AG09309 (cell line): Measurements from ENCODE around the gene MPZL2.

ENCODE experiments used
- DNase-seq: peaks from one replicate; pipeline ENCODE4 v3.0.0-alpha.2; 2010; ENCODE audit warnings: low read depth
- H3K4me3 ChIP-seq: 2 replicates; pipeline ENCODE4 v1.5.1; 2011; ENCODE audit warnings: mild to moderate bottlenecking, low read depth, low read length, moderate library complexity; ENCODE audit not compliant: control insufficient read depth
- CTCF ChIP-seq: IDR thresholded peaks from 2 replicates; pipeline ENCODE4 v1.5.1; 2011; ENCODE audit warnings: mild to moderate bottlenecking, low read depth, low read length, inconsistent platforms; ENCODE audit not compliant: insufficient read depth, control insufficient read depth; ENCODE audit errors: missing control alignments

MPZL2 gene

GRCh38 chr11:118212781-118213191 is 51.3 kb downstream of the MPZL2 start:
- no peak for DNase-seq
- H3K4me3 ChIP-seq = no peak overlapping the region
- TF ChIP-seq CTCF = no peak

- no peak for TF ChIP-seq CTCF
- no peak overlapping the region for H3K4me3 ChIP-seq
- no peak for DNase-seq
Measured at GRCh38 chr11:118212131-118212725, 51.9 kb downstream of the MPZL2 start.

GRCh38 chr11:118211006-118211405 is 53.1 kb downstream of the MPZL2 start:
- no peak overlapping the region for H3K4me3 ChIP-seq
- no peak for DNase-seq
- TF ChIP-seq CTCF = no peak

- TF ChIP-seq CTCF = no peak
- H3K4me3 ChIP-seq = no peak overlapping the region
- DNase-seq = no peak
Measured at GRCh38 chr11:118210323-118210722, 53.8 kb downstream of the MPZL2 start.

GRCh38 chr11:118209033-118209432 is 55.1 kb downstream of the MPZL2 start:
- no peak overlapping the region for H3K4me3 ChIP-seq
- TF ChIP-seq CTCF = no peak
- no peak for DNase-seq

- no peak overlapping the region for H3K4me3 ChIP-seq
- no peak for DNase-seq
- TF ChIP-seq CTCF = no peak
Measured at GRCh38 chr11:118207079-118207478, 57.0 kb downstream of the MPZL2 start.
